Endothelial cell of umbilical vein (primary cell): Measurements from ENCODE around the gene NHSL2. TPM values are rescaled to one million over a fixed set of nuclear protein-coding genes. Genes with fewer than 3 reads are reported as not detected.

ENCODE experiments used
- BruUV-seq: library from RNA; stranded (reverse); fragments of 400-500 nt; replicated peaks from 2 replicates; lab custom pipeline; 2021; lab: Mats Ljungman, UMichigan
- CTCF ChIA-PET: fragments of 300-600, 350-600 bp; sonication (Branson Sonifier 250); formaldehyde crosslinking; loops from one replicate; lab custom pipeline; 2021; ENCODE audit warnings: antibody characterized with exemption, inconsistent platforms; lab: Charles Lee
- POLR2A ChIA-PET: fragments of 300-600, 350-600 bp; sonication (Branson Sonifier 250); formaldehyde crosslinking; loops from one replicate; lab custom pipeline; 2021; ENCODE audit warnings: antibody characterized with exemption, inconsistent platforms; lab: Charles Lee
- DNase-seq: peaks from one replicate; pipeline ENCODE4 v3.0.0-alpha.2; 2011; ENCODE audit warnings: low read depth, low spot score
- FAIRE-seq: peaks from 2 replicates; lab custom pipeline; 2011; peaks lifted over from hg19 to GRCh38; lab: Jason Lieb, UNC
- H2AFZ ChIP-seq: 2 replicates; pipeline ENCODE4 v1.6.0; 2012; ENCODE audit warnings: low read depth, low read length, control low read depth, inconsistent platforms
- H3K27ac ChIP-seq: 2 replicates; pipeline ENCODE4 v1.5.1; 2011; ENCODE audit warnings: low read depth, mild to moderate bottlenecking, control low read depth, low read length, moderate library complexity; ENCODE audit not compliant: insufficient read depth
- H3K27me3 ChIP-seq, 2 experiments: 2 replicates each; pipeline versions ENCODE4 v1.6.0 to v1.6.1; 2011; ENCODE audit warnings: low read length in 2 of 2, mixed read lengths in 1 of 2; ENCODE audit not compliant: control insufficient read depth in 2 of 2, insufficient read depth in 2 of 2
- H3K36me3 ChIP-seq, 2 experiments: 2 replicates in 1 of 2; 3 replicates in 1 of 2; pipeline ENCODE4 v1.5.1; 2011; ENCODE audit warnings: low read length in 2 of 2, mild to moderate bottlenecking in 1 of 2, moderate library complexity in 1 of 2; ENCODE audit not compliant: control insufficient read depth in 2 of 2, insufficient read depth in 2 of 2; ENCODE audit errors: extremely low read depth in 1 of 2
- H3K4me1 ChIP-seq: 3 replicates; pipeline ENCODE4 v1.5.1; 2011; ENCODE audit warnings: mild to moderate bottlenecking, low read length; ENCODE audit not compliant: control insufficient read depth, insufficient read depth; ENCODE audit errors: extremely low read depth
- H3K4me2 ChIP-seq: 2 replicates; pipeline ENCODE4 v1.6.1; 2011; ENCODE audit warnings: low read length, control low read depth, mixed read lengths; ENCODE audit not compliant: insufficient read depth
- H3K4me3 ChIP-seq, 3 experiments: fragments of 200-600 bp in 1 of 3; sonication (generic), shearing (Covaris generic) in 1 of 3; replicated peaks in 1 of 3; 2 replicates each; pipeline ENCODE4 v1.5.1; 2011 to 2016; ENCODE audit warnings: control low read depth in 3 of 3, low read length in 3 of 3, mild to moderate bottlenecking in 2 of 3, inconsistent platforms in 1 of 3, low read depth in 1 of 3, moderate library complexity in 1 of 3; ENCODE audit not compliant: insufficient read depth in 1 of 3
- H3K79me2 ChIP-seq: 2 replicates; pipeline ENCODE4 v1.6.0; 2012; ENCODE audit warnings: low read length, inconsistent platforms; ENCODE audit not compliant: control insufficient read depth, insufficient read depth
- H3K9ac ChIP-seq: replicated peaks from 2 replicates; pipeline ENCODE3; 2011; ENCODE audit warnings: low read length, control low read depth; ENCODE audit not compliant: insufficient read depth; ENCODE audit errors: extremely low read depth
- H3K9me1 ChIP-seq: replicated peaks from 3 replicates; pipeline ENCODE4 v1.6.0; 2011; ENCODE audit warnings: mild to moderate bottlenecking, low read length; ENCODE audit not compliant: control insufficient read depth, insufficient read depth; ENCODE audit errors: extremely low read depth
- H3K9me3 ChIP-seq: replicated peaks from 2 replicates; pipeline ENCODE4 v1.5.1; 2012; ENCODE audit warnings: low read length, inconsistent platforms; ENCODE audit not compliant: control insufficient read depth, insufficient read depth
- H4K20me1 ChIP-seq: replicated peaks from 2 replicates; pipeline ENCODE3; 2011; ENCODE audit warnings: mild to moderate bottlenecking, low read length; ENCODE audit not compliant: control insufficient read depth, insufficient read depth; ENCODE audit errors: extremely low read depth
- EZH2 ChIP-seq: IDR thresholded peaks from 2 replicates; pipeline ENCODE4 v1.6.1; 2012; ENCODE audit warnings: borderline replicate concordance, low read depth, mild to moderate bottlenecking, moderate library complexity, low read length, inconsistent platforms; ENCODE audit not compliant: severe bottlenecking
- FOS ChIP-seq: IDR thresholded peaks from 2 replicates; pipeline ENCODE4 v1.6.1; 2011; ENCODE audit warnings: mild to moderate bottlenecking, low read length, moderate library complexity, borderline replicate concordance; ENCODE audit not compliant: insufficient read depth
- GATA2 ChIP-seq: IDR thresholded peaks from 2 replicates; pipeline ENCODE4 v1.7.0; 2011; ENCODE audit warnings: low read depth, mild to moderate bottlenecking, moderate library complexity, mixed read lengths, low read length; ENCODE audit not compliant: insufficient read length, insufficient read depth
- JUN ChIP-seq: IDR thresholded peaks from 2 replicates; pipeline ENCODE4 v1.6.1; 2011; ENCODE audit warnings: borderline replicate concordance, low read depth; ENCODE audit not compliant: insufficient read length, insufficient read depth
- MYC ChIP-seq: IDR thresholded peaks from one replicate; pipeline ENCODE4 v1.6.1; 2011; ENCODE audit warnings: mild to moderate bottlenecking, low read depth, low read length
- POLR2A ChIP-seq: IDR thresholded peaks from 2 replicates; pipeline ENCODE4 v1.6.1; 2012; ENCODE audit warnings: low read depth, mild to moderate bottlenecking, control low read depth, low read length
- POLR2AphosphoS5 ChIP-seq: IDR thresholded peaks from 2 replicates; pipeline ENCODE4 v1.6.1; 2012; ENCODE audit warnings: low read depth, mild to moderate bottlenecking, control low read depth, low read length, moderate library complexity; ENCODE audit not compliant: insufficient read depth
- dilution Hi-C: fragments of 300-500 bp; cut with MboI; formaldehyde crosslinking; loops from one replicate; pipeline ENCODE4 v1.15.0; 2019; ENCODE audit warnings: low sequenced_read_pairs; ENCODE audit not compliant: extremely low pct_ligation_motif_present
- intact Hi-C: fragments of 100-400 bp; cut with micrococcal nuclease; formaldehyde crosslinking; loops from one replicate; pipeline ENCODE4 v1.10.0; 2022
- polyA plus RNA-seq, 4 experiments: library from polyadenylated mRNA; depleted of rRNA in 3 of 4; stranded (reverse) in 3 of 4; unstranded in 1 of 4; fragments of >200 nt; gene quantifications; 2 replicates each; pipeline versions ENCODE4 v1.2.1 to v1.2.3, GENCODE V29; 2011 to 2012; ENCODE audit warnings: missing spikeins in 1 of 4
- total RNA-seq: library from RNA; stranded (reverse); gene quantifications from 2 replicates; pipeline ENCODE4 v1.2.3, GENCODE V29; 2021
- TF ChIP-seq, protein P1 (sequence below), 2 donors: IDR thresholded peaks; 1 replicate in 1 of 2; 2 replicates in 1 of 2; pipeline ENCODE4 v1.5.1; 2011; ENCODE audit warnings: low read length in 2 of 2, mild to moderate bottlenecking in 2 of 2, moderate library complexity in 2 of 2, control low read depth in 1 of 2, inconsistent platforms in 1 of 2, low read depth in 1 of 2; ENCODE audit not compliant: insufficient read depth in 1 of 2; ENCODE audit errors: extremely low read depth in 1 of 2
- TF ChIP-seq, protein P2 (sequence below): IDR thresholded peaks from 2 replicates; pipeline ENCODE4 v1.6.1; 2011; ENCODE audit not compliant: insufficient read depth, insufficient read length

The NHSL2 gene
- total and polyA plus RNA-seq, 2 donors (not counting 3 experiments of a cell fraction or from before 2014, with no cell fraction given) = 23.5 to 49.9 TPM

DNA sequence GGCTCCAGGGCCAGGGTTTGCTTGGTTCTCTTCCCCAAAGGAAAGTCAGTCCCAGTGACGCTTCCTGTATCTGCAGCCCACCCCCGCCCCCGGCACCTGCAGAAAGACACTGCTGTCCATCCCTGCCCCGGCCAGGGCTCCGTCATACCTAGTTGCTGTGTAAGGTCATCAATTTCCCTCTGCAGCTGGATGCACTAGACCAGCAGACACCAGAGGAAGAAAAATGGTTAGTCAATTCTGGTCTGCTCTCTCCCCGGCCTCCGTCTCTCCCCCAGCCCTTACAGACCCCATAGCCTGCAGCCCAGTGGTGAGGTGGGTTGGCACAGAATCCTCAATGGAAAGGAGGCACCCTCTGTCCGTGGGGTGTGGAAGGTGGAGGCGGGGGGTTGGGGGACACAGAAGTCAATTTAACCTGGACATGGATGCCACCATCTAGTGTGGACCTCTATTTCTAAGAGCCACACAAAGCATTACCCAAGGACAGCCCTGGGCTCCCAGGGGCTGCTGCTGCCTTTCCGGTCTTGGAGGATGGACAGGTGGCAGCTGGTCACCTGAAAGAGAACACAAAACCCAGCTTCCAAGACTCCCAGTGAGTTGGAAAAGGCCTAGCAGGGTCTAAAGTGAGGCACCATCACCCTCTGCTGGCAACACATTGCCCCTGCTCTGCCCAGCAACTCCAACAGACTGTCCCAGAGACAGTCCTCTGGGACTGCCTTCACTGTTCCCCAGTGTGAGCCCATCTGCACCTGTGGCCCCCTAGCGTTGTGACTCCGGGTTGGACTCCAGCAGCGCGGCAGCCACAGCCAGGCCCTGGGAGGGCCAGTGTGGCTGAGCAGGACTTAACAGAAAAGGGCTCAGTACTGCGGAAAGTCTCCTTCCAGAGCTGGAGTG is 40.2 kb upstream of the NHSL2 start:
- Histone ChIP-seq H4K20me1 (no peaks in the 10 kb centered on the region), H3K27ac (no peak overlapping the region), H2AFZ (no peak overlapping the region), H3K4me2 (no peak overlapping the region), H3K36me3 (no peaks in the 10 kb centered on the region), H3K79me2 (no peaks in the 10 kb centered on the region), H3K9me3 (no peaks in the 10 kb centered on the region), H3K27me3 (no peaks in the 10 kb centered on the region), H3K9ac (no peak overlapping the region), H3K9me1 (no peaks in the 10 kb centered on the region), H3K4me1 (no peaks in the 10 kb centered on the region), H3K4me3 (no peak overlapping the region)
- intact Hi-C loops (no loop called here), dilution Hi-C loops (no loop called here)
- DNase-seq (no peak), FAIRE-seq (peak; percentile 54)
- ChIA-PET POLR2A (no interaction called here), CTCF (no interaction called here)
- no TSS peak for BruUV-seq
- TF ChIP-seq, protein P1, sequence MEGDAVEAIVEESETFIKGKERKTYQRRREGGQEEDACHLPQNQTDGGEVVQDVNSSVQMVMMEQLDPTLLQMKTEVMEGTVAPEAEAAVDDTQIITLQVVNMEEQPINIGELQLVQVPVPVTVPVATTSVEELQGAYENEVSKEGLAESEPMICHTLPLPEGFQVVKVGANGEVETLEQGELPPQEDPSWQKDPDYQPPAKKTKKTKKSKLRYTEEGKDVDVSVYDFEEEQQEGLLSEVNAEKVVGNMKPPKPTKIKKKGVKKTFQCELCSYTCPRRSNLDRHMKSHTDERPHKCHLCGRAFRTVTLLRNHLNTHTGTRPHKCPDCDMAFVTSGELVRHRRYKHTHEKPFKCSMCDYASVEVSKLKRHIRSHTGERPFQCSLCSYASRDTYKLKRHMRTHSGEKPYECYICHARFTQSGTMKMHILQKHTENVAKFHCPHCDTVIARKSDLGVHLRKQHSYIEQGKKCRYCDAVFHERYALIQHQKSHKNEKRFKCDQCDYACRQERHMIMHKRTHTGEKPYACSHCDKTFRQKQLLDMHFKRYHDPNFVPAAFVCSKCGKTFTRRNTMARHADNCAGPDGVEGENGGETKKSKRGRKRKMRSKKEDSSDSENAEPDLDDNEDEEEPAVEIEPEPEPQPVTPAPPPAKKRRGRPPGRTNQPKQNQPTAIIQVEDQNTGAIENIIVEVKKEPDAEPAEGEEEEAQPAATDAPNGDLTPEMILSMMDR (IDR thresholded peaks at IDR 0.05; ENCODE audit: extremely low read depth in 1 of 2, insufficient read depth in 1 of 2, low read depth in 1 of 2, low read length in 2 of 2) = peak in 1 of 2 donors; percentile 5
- TF ChIP-seq, protein P2, sequence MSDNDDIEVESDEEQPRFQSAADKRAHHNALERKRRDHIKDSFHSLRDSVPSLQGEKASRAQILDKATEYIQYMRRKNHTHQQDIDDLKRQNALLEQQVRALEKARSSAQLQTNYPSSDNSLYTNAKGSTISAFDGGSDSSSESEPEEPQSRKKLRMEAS = no peak

DNA sequence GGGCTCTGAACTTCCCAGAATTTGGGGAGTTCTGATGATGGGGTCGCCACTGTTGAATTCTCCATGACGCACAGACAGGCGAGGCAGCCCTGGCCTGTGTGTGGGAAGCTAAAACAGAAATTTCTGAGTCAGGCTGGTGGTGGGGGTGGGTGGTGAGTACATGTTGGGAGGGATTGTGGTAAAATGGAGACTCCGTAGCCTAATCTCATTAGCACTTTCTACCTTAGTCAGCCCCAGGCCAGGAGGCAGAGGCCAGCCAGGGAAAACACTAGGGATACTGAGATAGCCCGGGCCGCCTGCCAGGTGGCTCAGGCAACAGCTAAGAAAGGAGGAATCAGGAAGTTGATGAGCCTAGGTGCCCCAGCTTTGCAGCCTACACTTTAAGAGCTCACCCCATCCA is 39.3 kb upstream of the NHSL2 start:
- TF ChIP-seq, protein P1 (IDR thresholded peaks at IDR 0.05; ENCODE audit: extremely low read depth in 1 of 2, insufficient read depth in 1 of 2, low read depth in 1 of 2, low read length in 2 of 2) = no peak
- TF ChIP-seq FOS (no peak), MYC (no peak), EZH2 (no peak), GATA2 (no peak), POLR2AphosphoS5 (no peak), POLR2A (no peak), JUN (no peak)
- TF ChIP-seq, protein P2 = no peak
- no peaks in the 10 kb centered on the region for H3K79me2 ChIP-seq
- POLR2A ChIA-PET = no interaction called here
- no peak overlapping the region for H3K9ac ChIP-seq
- dilution Hi-C loops (no loop called here), intact Hi-C loops (no loop called here)
- no peaks in the 10 kb centered on the region for H4K20me1 ChIP-seq
- no peak overlapping the region for H2AFZ ChIP-seq
- no TSS peak for BruUV-seq
- no peak for FAIRE-seq
- H3K9me3 ChIP-seq = no peaks in the 10 kb centered on the region
- no peak overlapping the region for H3K4me3 ChIP-seq
- H3K4me1 ChIP-seq = no peaks in the 10 kb centered on the region
- CTCF ChIA-PET = no interaction called here
- no peak for DNase-seq
- H3K27ac ChIP-seq = no peak overlapping the region
- no peak overlapping the region for H3K4me2 ChIP-seq
- no peaks in the 10 kb centered on the region for H3K36me3 ChIP-seq
- no peaks in the 10 kb centered on the region for H3K27me3 ChIP-seq
- no peaks in the 10 kb centered on the region for H3K9me1 ChIP-seq
